NCI-H774 (cell line): ENCODE results near the gene MSN.
"Not testable (repeated sequence)": the region's sequence is repeated elsewhere in the genome, so short reads cannot be mapped to it uniquely, and the experiment has no call there.

Experiments used
- DNase-seq: peaks from one replicate; lab custom pipeline; 2025; lab: John Stamatoyannopoulos, UW

The MSN gene

DNA sequence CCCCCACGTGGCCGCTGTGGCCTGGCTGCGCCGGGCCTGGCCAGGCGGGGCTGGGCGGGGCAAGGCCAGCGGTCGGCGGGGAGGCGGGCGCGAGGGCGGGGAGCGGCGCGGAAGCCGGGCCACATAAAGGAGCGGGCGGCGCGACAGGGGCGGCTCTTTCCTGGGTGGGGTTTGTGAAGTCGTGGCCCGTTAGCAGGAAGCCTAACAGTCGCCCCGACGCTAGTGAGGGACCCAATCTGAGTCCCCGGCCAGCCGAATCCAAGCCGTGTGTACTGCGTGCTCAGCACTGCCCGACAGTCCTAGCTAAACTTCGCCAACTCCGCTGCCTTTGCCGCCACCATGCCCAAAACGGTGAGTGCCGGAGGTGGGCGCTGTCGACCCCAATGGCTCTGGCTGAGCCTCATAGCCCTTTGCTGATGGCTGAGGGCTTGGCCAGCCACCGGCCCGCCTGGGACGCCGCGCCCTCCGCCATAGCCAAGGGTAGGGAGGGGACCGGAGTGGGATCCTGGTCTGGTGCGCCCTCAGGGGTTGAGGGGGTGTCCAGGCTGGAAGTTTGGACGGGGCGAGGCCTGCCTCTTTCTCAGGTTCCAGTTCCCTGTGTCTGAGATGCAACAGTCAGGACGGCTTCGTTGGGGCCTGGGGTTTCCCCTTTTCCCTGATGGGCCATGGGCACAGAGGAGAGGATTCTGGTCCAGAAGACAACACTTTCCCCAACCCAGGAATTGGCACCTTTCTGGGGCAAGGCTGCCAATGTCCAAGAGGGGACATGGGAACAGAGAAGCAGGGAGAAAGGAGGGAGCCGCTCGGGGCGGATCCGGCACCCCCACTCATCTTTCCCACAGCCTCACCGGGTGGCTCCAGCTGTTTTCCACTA, at the start of gene MSN:
Gene MSN (plus strand): TSS at position 152 of the 874 bp plus-strand sequence. CDS start 188 bp downstream, at position 340.
- DNase-seq = no peak

DNA sequence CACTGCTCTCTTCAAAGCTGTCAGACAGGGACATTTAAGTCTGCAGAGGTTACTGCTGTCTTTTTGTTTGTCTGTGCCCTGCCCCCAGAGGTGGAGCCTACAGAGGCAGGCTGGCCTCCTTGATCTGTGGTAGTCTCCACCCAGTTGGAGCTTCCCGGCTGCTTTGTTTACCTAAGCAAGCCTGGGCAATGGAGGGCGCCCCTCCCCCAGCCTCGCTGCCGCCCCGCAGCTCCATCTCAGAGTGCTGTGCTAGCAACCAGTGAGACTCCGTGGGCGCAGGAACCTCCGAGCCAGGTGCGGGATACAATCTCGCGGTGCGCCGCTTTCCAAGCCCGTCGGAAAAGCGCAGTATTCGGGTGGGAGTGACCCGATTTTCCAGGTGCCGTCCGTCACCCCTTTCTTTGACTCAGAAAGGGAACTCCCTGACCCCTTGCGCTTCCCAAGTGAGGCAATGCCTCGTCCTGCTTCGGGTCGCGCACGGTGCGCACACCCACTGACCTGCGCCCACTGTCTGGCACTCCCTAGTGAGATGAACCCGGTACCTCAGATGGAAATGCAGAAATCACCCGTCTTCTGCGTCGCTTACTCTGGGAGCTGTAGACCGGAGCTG, 47.3 kb upstream of the MSN start:
- DNase-seq = peak; percentile 1

DNA sequence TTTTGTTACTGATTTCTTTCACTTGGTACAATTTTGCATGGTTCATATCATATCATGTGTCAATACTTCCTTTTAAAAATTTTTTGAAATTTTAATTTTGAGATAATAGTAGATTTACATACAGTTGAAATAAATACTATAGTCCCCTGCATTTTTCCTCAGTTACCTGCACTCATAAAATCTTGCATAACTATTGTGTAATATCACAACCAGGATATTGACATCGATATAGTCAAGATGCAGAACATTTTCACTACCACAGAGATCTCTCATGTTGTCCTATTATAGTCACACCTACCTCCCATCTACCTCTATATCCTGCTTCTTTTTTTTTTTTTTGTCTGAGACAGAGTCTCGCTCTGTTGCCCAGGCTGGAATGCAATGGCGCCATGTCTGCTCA, 36.7 kb upstream of the MSN start:
- no peak for DNase-seq

DNA sequence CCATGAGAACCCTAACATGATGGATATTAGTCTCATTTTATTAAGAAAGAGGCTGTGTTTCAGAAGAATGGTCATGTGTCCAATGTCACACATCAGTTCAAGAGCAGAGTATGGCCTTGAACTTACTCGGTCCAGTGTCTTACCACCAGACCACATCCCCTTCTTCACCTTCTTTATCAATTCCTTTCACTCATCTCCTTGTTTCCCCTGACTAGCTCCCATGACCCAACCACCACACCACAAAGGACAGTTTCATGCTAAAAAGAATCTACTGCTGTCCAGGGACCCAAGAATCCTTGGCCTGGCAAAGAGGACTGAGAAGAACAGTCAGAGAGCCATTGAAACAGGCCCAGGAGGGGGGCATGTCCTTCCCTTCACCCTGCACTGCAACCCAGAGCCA, 33.6 kb upstream of the MSN start:
- DNase-seq = no peak

DNA sequence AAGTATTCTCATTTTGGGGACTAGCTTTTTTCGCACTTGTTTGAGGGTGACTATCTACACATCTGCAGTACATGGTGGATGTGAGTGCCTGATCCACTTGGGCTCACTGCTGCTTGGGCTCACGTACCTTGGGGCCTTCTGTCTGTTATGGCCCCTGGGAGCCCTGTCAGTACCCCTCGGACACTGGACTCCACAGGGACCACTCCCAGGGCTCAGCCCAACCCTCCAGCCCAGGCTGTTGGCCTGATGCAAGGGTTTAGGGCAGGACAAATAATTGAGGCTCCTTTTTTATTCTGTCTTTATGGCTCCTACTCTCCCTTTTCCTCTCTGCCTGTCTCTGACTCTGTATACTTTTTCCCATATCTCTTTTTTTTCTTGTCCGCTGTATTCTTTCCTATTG, 32.7 kb upstream of the MSN start:
- no peak for DNase-seq

DNA sequence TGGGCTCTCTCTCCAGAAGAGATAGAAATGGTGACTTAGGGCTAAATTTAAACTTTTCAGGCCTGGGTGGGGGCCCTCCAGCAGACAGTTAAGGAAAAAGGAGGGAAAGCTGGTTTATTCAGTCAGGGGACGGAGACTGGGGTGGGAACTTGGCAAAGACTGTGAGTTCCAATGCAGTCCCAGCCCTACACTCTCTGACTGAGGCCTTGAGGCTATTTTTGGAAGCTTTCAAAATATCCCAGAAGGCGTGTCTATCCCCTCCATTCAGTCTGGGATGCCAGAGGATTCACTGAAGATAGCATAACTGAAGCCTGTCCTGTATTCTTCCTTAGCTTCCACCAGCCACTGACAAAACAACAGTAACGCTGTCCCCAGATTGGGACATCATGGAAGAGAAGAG, 32.1 kb upstream of the MSN start:
- DNase-seq = no peak

DNA sequence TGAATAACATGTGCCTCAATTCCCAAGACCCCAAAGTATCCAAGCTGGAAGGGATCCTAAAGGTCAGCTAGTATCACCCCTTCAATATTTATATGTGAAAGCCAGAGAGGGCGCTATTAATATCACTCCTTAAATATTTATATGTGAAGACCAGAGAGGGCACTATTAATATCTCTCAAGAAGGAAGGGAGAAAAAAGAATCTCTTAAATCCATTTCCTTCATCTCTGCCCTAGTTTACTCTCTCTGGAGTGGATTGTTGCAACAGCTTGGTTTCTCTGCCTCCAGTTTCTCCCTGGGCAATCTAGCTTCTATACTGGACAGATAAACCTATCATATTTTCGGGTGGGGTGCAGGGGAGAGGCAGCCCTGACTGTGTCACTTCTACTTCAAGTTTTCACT, 31.6 kb upstream of the MSN start:
- DNase-seq = no peak

DNA sequence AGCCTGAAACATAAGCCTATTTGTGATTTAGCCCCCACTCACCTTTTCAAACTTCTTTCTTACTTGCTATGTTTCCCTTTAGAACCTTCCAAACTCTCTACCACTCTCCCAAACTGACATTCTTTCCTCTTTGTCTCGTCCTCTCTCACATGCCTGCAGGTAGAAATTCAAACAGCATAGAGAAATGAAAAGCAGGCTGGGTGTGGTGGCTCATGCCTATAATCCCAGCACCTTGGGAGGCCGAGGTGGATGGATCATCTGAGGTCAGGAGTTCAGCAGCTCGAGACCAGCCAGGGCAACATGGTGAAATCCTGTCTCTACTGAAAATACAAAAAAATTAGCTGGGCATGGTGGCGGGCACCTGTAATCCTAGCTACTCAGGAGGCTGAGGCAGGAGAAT, 31.2 kb upstream of the MSN start:
- DNase-seq = not testable (repeated sequence)

DNA sequence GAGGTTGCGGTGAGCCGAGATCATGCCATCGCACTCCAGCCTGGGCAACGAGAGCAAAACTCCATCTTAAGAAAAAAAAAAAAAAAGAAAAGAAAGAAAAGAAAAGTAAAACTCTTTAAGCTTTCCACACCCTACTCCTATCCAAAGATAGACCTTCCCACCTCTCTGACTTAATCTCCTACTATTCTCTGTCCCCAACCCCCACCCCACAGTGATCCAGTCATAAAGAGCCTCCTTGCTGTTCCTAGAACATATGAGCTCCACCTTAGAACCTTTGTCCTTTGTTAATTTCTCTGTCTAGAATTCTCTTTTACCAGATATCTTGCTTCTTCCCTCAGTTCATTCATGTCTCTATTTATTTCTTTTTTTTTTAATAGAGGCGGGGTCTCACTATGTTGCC, 30.1 kb upstream of the MSN start:
- no peak for DNase-seq

DNA sequence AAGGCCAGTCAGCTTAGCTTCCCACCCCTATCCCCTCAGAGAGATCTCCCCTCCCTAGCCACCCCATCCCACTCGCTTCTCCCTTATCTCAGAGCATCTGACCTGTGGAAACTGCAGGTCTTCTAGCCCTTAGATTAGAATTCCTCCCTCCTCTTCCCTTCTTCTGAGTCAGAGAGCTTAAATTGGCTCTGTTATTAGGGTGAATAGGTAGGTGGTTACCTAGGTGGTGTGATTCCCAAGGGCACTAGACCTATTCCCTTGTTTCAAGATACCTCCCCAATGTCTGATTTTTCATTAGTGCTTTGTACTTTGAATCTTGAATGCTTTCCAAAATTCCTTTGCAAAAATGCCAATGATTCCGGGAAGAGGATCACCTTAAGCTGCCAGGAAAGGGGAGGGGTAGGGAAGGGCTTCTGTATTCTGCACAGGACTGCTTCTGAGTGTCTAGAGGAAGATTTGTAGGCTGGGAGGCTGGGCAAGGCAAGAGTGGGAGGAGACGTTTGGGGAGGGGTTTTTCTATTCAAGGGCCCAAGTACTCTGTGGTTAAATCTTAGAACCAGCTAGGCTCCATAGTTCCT, 24.5 kb upstream of the MSN start:
- DNase-seq = no peak

DNA sequence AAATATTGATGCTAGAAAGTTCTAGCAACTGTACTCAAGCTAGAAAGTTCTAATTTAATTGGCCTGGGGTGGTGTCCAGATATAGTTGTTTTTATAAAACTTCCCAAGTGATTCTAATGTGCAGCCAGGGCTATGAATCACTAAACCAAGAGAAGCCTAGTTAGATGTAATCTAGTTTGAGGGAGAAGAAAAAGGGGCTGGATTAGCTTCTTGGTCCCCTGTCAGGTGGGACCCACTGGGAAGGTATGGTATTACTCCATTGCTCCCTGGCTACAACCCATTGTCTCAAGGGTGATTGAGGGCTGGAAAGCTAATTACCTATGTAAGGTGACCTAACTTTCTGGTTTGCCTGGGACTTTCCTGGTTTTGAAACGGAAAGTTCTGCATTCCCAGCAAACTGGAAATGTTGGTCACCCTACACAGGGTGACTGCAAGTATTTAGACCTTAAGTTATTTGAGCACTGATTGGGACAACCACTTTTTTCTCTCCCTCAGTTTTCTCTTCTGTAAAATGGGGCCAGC, 23.9 kb upstream of the MSN start:
- no peak for DNase-seq

DNA sequence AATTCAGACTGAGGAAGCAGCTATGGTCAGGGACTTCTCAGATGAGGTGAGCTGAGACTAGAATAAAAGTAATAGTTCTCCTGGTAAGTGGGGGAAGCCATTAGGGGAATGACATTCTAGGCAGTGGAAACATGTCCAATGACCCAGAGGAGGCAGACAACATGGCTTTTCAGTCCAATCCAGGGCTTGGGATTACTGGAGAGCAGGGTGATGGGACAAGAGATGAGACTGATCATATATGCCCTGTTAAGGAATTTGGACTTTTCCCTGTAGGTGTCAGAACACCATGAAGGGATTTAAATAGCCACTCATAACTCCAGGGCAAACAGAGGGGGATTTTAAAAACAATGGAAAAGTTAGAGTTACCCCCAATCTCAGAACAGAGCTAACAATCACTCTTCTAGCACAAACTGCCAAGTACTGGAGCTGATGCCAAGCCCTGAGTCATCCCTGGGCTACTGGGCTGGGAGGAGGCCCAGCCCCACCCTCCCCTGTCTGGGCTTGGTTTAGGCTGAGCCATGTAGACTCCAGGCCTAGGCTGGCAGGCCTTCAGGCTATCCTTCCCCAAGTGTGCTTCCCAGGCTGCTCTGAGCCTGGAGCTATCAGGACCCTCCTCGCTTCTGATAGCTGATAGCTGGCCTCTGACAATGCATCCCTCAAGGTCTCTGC, 22.7 kb upstream of the MSN start:
- no peak for DNase-seq

DNA sequence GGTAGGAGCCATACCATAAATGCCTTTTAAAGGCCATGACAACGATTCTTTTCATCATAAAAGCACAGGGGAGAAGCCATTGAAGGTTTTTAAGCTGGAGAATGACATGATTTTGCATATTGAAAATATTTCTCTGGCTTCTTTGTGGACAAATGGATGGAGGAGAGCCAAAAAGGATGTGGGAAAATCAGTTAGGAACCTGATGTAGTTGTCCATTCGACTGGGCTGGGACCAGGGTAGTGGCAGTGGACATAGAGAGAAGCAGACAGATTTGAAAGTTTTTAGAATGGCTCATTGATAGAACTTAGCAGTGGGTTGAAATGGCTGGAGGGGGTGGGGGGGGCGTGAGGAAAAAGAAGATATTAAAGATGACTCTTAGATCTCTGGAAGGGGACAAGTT, 19.7 kb upstream of the MSN start:
- no peak for DNase-seq

DNA sequence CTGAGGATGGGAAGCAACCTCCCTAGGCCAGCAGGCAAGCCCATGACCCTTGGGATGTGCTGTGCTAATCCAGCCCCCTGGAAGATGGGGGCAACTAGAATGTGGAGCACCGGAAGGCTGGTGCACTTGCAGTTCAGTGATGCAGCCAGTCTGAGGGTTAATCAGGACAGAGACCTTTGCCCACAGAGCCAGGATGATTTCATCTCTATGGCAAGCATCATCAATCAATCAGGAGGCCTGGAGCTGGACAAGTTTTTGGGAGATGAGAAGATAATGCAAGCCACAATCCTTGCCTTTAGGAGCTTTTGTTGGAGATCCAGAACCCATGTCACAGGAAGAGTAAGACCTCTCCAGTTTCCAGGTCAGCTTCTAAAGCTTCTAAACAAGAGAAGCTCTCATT, 15.4 kb upstream of the MSN start:
- no peak for DNase-seq

DNA sequence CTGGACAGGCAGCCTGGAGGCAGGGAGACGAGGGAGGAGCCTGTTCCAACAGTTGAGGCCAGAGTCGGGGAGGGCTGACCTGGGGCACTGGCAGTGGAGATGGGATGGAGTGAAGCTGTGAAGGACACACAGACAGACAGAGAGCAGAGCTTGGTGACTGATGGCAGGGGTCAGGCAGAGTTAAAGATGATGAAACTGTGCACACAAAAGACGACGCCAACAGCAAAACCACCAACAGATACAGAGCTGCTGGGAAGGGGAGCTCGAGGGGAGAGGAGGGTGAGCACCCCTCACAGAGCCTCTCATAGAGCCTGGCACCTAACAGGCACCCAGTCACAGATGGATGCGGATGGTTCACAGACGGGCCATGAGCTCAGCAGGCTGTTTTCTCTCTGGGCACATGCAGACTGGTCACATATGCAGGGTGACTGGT, 10.4 kb upstream of the MSN start:
- not testable (repeated sequence) for DNase-seq

DNA sequence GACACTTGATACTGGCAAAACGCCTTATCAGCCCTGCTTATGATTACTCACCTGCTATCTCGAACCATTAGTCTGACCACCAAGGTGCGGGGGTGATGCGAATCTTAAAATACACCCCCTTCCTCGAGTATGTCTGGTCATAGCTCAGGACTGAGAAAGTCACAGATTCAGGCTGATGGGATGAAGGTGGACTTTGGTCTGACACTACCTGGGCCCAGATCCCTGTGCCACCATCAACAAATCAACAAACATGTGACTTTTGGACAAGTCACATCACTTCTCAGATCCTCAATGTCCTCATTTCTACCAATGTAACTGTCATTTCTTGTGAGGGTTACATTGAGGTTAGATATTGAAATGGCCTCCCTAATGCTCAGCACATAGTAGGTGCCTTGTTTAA, 9.8 kb upstream of the MSN start:
- no peak for DNase-seq

DNA sequence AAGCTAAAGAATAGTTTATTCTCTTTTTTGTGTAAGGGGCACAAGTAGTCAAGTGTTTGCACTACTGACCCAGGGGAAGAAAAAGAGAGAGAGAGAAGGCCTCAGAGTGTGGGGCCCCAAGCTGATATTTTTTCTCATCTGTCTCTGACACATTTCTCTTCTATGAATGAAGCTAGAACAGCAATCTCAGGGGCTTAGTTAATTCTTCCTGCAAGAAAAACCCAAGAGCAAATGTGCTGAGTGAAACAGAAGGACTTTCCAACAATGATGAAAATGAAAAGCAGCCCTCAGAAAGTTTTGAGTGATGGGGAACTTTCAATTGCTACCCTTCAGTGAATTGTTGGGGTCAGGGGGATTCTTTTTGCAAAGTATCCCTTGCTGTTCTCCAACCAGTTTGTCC, 9.2 kb upstream of the MSN start:
- DNase-seq = no peak

DNA sequence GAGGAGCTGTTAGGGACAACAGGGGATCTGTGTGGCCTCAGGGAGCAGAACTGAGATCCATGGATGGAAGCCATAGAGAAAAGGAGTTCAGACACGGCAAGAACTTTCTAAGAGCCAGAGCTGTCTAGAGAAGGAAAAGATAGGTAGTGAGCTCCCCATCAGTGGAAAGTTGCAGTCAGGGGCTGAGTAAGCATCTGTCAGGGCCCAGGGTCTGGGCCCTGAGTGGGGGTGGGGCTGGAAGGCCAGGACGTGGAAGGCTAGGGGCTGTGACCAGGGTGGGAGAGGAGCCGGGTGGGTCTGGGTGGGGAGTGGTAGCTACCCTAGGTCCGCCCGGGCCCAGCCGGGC, 324 bp upstream of the MSN start:
- no peak for DNase-seq

DNA sequence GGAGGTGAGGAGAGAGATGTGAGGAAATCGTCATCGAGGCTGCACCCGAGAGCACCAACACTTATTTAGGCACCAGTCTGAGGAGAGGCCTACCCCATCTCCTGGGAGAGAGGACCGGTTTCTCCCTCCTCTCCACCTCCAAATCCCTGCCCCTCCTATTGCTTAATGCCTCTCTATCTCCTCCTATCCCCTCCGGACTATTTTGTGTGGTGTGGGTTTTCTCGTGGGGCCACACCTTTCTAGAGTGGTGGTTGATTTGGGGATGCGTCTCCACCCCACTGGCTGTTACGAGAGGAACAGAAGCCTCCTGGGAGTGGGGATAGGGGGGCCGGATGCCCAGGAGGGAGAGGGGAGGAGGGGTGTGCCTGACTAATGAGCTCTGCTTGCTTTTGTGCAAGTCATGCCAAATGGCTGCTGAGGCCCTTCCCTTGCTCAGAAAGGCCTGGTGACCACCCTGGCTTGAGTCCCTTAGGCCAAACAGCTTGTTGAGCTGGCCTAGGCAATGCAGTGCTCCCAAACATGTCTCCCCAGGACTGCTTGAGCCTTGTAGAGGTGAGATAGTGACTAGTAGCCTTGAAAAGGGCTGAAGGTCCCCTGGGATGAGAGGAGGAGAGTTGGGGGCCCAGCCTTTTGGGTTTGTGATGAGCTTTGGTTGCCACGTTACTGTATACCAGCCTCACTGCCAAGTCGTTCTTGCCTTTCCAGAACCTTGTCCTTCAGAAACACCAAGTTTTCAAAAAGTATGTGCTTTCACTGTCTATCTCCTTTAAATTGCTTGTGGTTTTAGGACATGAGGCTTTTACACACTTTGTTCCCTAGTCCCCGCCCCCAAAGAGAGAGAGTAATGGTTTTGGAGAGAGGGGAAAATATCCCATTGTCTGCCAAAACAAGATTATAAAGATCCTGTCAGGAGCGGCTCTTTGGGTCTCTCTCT, 1.2 kb downstream of the MSN start:
- DNase-seq = no peak

DNA sequence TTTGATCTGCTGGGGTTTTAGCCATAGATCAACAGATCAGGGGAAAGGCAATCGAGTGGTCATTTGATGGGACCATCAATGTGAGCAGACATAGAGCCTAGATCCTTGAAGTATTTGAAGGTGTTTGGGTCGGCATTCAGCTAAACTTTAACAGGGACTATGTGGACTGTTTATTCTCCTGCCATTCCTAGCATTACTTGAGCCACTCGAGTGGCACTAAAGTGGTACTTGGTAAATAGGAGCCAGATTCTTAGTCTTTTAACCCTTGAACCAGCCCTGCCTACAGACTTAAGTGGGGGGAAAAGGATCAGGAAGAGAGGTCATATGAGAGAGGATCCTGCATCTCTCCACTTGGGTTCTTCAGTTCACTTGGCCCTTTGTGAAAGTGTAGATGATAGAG, 3.8 kb downstream of the MSN start:
- no peak for DNase-seq

DNA sequence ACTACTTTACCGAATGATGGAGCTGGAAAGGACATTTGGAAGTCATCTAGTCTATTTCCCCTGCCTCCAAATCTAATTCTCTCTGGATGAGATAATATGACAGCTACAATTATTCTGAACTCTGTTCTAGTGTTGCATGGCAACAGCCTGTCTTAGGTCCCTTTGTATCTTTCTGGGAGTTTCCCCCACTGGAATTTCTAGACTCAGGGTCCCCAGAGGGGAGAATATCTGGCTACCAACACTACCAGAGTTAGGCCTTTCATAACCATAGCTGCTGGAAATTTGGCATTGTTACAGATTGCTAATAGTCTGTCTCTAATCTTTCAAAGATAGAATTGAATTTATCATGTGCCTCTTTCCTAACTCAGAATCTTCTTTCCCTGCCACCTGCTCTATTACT, 4.5 kb downstream of the MSN start:
- no peak for DNase-seq

DNA sequence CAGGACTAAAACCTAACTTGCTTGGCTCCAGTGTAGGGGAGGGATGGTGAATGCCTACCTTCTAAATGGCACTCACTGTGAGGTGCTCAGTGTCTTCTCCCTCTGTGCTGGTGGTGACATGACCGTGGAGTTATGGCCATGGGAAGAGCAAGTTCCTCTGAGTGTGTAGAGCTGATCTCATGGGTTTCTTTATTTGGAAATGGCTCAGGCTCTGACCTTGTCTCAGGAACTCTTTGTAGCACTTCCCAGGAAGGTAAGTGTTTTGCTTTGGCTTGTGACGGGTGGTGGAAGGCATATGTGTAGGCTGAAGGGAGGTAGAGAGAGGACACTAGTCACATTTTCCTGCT, 6.4 kb downstream of the MSN start:
- no peak for DNase-seq
